ENCODE data around the gene SCAF4.

DNA sequence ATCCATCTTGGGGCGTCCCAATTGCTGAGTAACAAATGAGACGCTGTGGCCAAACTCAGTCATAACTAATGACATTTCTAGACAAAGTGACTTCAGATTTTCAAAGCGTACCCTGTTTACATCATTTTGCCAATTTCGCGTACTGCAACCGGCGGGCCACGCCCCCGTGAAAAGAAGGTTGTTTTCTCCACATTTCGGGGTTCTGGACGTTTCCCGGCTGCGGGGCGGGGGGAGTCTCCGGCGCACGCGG lies 72.7 kb downstream of the SCAF4 start:
- TF ChIP-seq CTCF (conservative IDR thresholded peaks at IDR 0.05; ENCODE audit: low read length) (no peak), EZH2phosphoT487 (IDR thresholded peaks at IDR 0.05; ENCODE audit: borderline replicate concordance, low read depth, low read length) (no peak)
